Activated naive CD4-positive, alpha-beta T cell treated with anti-CD3 and anti-CD28 coated beads for 36 hours (primary cell): Measurements from ENCODE around the gene DCTN1. TPM values are rescaled to one million over a fixed set of nuclear protein-coding genes. Genes with fewer than 3 reads are reported as not detected.
"Not testable (repeated sequence)": the region's sequence is repeated elsewhere in the genome, so short reads cannot be mapped to it uniquely, and the experiment has no call there.

ENCODE experiments used
- CTCF ChIA-PET: fragments of 350-600 bp; sonication (Branson Sonifier 250); formaldehyde crosslinking; loops from one replicate; lab custom pipeline; 2021; ENCODE audit warnings: antibody characterized with exemption; lab: Charles Lee
- DNase-seq: peaks from one replicate; pipeline ENCODE4 v3.0.0-alpha.2; 2020
- H3K27ac Mint-ChIP-seq: one replicate; pipeline ENCODE4 v1.8.0; 2021; ENCODE audit warnings: mild to moderate bottlenecking, mixed read lengths
- H3K27me3 Mint-ChIP-seq: one replicate; pipeline ENCODE4 v1.8.0; 2021; ENCODE audit warnings: low read depth, mixed read lengths
- H3K36me3 Mint-ChIP-seq: one replicate; pipeline ENCODE4 v1.8.0; 2021; ENCODE audit warnings: low read depth, mixed read lengths
- H3K4me1 Mint-ChIP-seq: one replicate; pipeline ENCODE4 v1.8.0; 2021; ENCODE audit warnings: low read depth, mixed read lengths
- H3K4me3 Mint-ChIP-seq: one replicate; pipeline ENCODE4 v1.8.0; 2021; ENCODE audit warnings: mild to moderate bottlenecking, moderate library complexity, mixed read lengths
- H3K9me3 Mint-ChIP-seq: one replicate; pipeline ENCODE4 v1.8.0; 2021; ENCODE audit warnings: mixed read lengths
- intact Hi-C: fragments of 100-400 bp; cut with micrococcal nuclease; formaldehyde crosslinking; loops from one replicate; pipeline ENCODE4 v1.15.1; 2023
- total RNA-seq, 2 experiments: library from RNA; stranded (reverse); gene quantifications; one replicate each; pipeline ENCODE4 v1.2.3, GENCODE V29; 2021

DCTN1 gene
- total RNA-seq: 10 to 100 TPM; 54.0 to 61.7 TPM

- intact Hi-C loops: no loop called here
- CTCF ChIA-PET: interaction anchor here (0.7 to 1.1 kb wide), 5 partner anchors 9 to 130 kb away, joined by 3 read pairs; no protein-coding TSS in a partner anchor
- peak; percentile 46 for DNase-seq
- H3K36me3 Mint-ChIP-seq: peaks cover 6% of the 10 kb centered on the region
- H3K9me3 Mint-ChIP-seq: no peaks in the 10 kb centered on the region
- no peaks in the 10 kb centered on the region for H3K27me3 Mint-ChIP-seq
- H3K4me1 Mint-ChIP-seq: peaks cover 19% of the 10 kb centered on the region
- no peak within 1 kb of the TSS for H3K4me3 Mint-ChIP-seq
- no peak within 1 kb of the TSS for H3K27ac Mint-ChIP-seq
Observed at GRCh38 chr2:74379851-74380789, at the start of gene DCTN1. DCTN1 (minus strand) TSS chr2:74380311; CDS start chr2:74380037, 274 bp downstream.

- H3K4me3 Mint-ChIP-seq: no peak overlapping the region
- H3K4me1 Mint-ChIP-seq: no peaks in the 10 kb centered on the region
- no peaks in the 10 kb centered on the region for H3K27me3 Mint-ChIP-seq
- H3K9me3 Mint-ChIP-seq: no peaks in the 10 kb centered on the region
- intact Hi-C loops: no loop called here
- CTCF ChIA-PET: interaction anchor here (1.7 kb wide), 1 partner anchor 179 kb away, joined by 4 read pairs; no protein-coding TSS in a partner anchor
- DNase-seq: no peak
- H3K36me3 Mint-ChIP-seq: no peaks in the 10 kb centered on the region
- no peak overlapping the region for H3K27ac Mint-ChIP-seq
Observed at GRCh38 chr2:74428675-74429074, 48.6 kb upstream of the DCTN1 start.

GRCh38 chr2:74427551-74427950 is 47.4 kb upstream of the DCTN1 start:
- Mint-ChIP-seq H3K9me3 (no peaks in the 10 kb centered on the region), H3K4me3 (no peak overlapping the region), H3K27me3 (no peaks in the 10 kb centered on the region), H3K36me3 (no peaks in the 10 kb centered on the region), H3K27ac (no peak overlapping the region), H3K4me1 (peaks cover 6% of the 10 kb centered on the region)
- CTCF ChIA-PET: interaction anchor here (1.3 to 1.7 kb wide), 2 partner anchors 13 to 178 kb away, joined by 3 to 4 read pairs; no protein-coding TSS in a partner anchor
- DNase-seq: no peak
- intact Hi-C loops: no loop called here

DNA sequence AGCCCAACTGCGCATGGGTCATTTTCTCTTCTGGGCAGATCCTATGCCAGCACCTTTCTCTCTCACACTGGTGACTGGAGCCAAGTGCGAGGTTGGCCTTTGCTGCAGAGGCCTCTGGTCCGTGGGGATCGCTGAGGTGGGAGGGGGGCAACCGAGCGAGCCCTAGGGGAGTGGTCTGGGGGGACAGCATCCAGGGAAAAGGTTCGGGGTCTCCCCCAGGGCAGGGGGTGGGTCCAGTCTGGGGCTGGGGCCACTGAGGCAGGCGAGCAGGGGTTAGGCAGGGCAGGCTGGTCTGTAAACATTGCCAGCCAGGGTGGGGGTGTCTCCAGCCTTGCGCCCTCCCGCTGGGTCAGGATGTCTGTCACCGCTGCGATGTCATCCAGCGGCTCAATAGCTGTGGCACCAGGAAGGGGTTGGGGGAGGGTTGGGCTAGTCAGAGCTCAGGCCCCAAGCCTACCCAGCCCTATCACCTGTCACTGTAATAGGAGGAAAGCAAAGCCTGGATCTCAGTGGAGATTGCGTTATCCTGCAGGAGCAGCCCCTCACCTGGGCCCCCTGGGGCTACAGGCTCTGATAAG is 46.2 kb upstream of the DCTN1 start:
- no peak overlapping the region for H3K27ac Mint-ChIP-seq
- H3K4me1 Mint-ChIP-seq: peaks cover 13% of the 10 kb centered on the region

GRCh38 chr2:74425523-74425922 is 45.4 kb upstream of the DCTN1 start:
- Mint-ChIP-seq H3K4me3 (no peak overlapping the region), H3K9me3 (no peaks in the 10 kb centered on the region), H3K36me3 (no peaks in the 10 kb centered on the region), H3K27me3 (no peaks in the 10 kb centered on the region), H3K27ac (no peak overlapping the region), H3K4me1 (peaks cover 17% of the 10 kb centered on the region)
- intact Hi-C loops: no loop called here
- DNase-seq: no peak
- CTCF ChIA-PET: interaction anchor here (1.2 kb wide), 1 partner anchor 10 kb away, joined by 4 read pairs; no protein-coding TSS in a partner anchor

More for the DNA sequence above, 46.2 kb upstream of the DCTN1 start:
- intact Hi-C loops: no loop called here
- DNase-seq: no peak
- Mint-ChIP-seq H3K27me3 (no peaks in the 10 kb centered on the region), H3K9me3 (no peaks in the 10 kb centered on the region), H3K4me3 (no peak overlapping the region), H3K36me3 (no peaks in the 10 kb centered on the region)
- CTCF ChIA-PET: interaction anchor here (1.3 kb wide), 1 partner anchor 14 kb away, joined by 3 read pairs; no protein-coding TSS in a partner anchor

GRCh38 chr2:74424995-74425406 is 44.9 kb upstream of the DCTN1 start:
- Mint-ChIP-seq H3K4me3 (no peak overlapping the region), H3K36me3 (no peaks in the 10 kb centered on the region), H3K27ac (no peak overlapping the region), H3K9me3 (no peaks in the 10 kb centered on the region), H3K27me3 (no peaks in the 10 kb centered on the region), H3K4me1 (peaks cover 22% of the 10 kb centered on the region)
- DNase-seq: no peak
- CTCF ChIA-PET: interaction anchor here (1.2 kb wide), 1 partner anchor 11 kb away, joined by 4 read pairs; no protein-coding TSS in a partner anchor
- intact Hi-C loops: no loop called here

DNA sequence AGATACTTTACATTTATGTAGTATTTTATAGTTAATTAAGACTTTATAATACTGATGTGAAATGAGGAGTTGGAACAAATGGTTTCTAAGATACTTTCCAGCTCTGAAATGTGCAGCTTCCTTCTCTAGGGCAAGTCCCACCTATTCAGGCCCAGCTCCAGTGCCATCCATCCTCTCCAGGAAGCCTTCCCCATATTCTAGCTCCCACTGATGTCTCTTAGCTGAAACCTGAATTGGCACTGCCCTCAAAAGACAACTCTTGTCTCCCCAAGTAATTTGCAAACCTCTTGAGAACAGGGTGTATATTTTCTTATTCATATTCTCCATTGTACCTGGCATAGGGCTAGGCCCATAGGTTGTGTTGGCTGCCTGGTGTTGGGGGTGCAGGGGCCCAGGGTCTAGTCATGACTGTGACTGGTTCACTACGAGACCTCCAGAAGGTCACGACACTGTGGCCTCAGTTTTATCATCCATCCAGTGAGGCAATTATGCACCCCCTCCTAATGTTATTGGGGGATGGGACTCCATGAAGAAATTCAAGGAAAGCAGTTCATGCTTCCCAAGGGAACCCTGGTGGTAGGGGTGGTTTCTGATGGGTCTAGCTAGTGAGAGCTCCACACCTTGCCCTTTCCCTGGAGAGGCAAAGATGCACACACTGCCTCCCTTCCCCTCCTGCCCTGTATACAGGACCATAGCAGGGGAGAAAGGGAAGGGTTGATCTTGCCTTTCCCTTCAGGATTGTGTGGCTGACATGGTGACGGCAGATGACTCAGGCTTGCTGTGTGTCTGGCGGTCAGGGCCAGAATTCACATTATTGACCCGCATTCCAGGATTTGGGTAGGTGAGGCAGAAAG is 44.3 kb upstream of the DCTN1 start:
- CTCF ChIA-PET: interaction anchor here (1.2 kb wide), 1 partner anchor 11 kb away, joined by 4 read pairs; no protein-coding TSS in a partner anchor
- Mint-ChIP-seq H3K27me3 (no peaks in the 10 kb centered on the region), H3K27ac (no peak overlapping the region), H3K36me3 (no peaks in the 10 kb centered on the region), H3K4me3 (no peak overlapping the region), H3K9me3 (no peaks in the 10 kb centered on the region), H3K4me1 (peaks cover 24% of the 10 kb centered on the region)
- intact Hi-C loops: no loop called here
- no peak for DNase-seq

DNA sequence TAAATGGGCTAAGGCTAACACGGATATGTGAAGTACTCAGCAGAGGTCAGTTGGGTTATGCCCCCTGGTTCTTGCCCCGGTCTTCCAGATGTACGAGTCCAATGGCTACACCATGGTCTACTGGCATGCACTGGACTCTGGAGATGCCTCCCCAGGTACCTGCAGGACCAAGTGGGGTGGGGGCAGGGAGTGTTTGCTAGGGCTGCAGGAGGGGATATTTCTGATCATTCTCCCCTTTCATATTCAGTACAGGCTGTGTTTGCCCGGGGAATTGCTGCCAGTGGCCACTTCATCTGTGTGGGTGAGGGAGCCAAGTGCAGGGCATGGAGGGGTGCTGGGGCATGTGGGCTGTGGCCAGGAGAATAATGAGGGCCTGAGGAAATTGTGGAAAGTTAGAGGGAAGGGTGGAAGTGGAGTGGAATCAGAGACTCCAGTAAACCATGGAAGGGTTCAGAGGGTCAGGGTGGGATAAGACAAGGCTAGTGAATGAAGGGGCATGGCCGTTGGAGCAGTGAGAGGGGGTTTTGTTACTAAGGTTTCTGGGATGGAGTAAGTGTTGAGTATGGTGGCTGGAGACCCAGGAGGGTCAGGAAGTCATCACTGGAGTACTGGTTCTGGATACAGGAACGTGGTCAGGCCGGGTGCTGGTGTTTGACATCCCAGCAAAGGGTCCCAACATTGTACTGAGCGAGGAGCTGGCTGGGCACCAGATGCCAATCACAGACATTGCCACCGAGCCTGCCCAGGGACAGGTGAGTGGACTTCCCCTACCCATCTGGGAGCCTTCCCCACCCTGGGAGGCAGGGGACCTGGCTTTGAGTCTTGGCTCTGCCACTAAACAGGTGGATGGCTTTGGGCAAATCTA is 43.4 kb upstream of the DCTN1 start:
- peaks cover 24% of the 10 kb centered on the region for H3K4me1 Mint-ChIP-seq
- peak overlapping the region; percentile 99 for H3K4me3 Mint-ChIP-seq
- no peak for DNase-seq
- no peaks in the 10 kb centered on the region for H3K27me3 Mint-ChIP-seq
- no peaks in the 10 kb centered on the region for H3K9me3 Mint-ChIP-seq
- H3K27ac Mint-ChIP-seq: no peak overlapping the region
- intact Hi-C loops: no loop called here
- CTCF ChIA-PET: no interaction called here
- no peaks in the 10 kb centered on the region for H3K36me3 Mint-ChIP-seq

DNA sequence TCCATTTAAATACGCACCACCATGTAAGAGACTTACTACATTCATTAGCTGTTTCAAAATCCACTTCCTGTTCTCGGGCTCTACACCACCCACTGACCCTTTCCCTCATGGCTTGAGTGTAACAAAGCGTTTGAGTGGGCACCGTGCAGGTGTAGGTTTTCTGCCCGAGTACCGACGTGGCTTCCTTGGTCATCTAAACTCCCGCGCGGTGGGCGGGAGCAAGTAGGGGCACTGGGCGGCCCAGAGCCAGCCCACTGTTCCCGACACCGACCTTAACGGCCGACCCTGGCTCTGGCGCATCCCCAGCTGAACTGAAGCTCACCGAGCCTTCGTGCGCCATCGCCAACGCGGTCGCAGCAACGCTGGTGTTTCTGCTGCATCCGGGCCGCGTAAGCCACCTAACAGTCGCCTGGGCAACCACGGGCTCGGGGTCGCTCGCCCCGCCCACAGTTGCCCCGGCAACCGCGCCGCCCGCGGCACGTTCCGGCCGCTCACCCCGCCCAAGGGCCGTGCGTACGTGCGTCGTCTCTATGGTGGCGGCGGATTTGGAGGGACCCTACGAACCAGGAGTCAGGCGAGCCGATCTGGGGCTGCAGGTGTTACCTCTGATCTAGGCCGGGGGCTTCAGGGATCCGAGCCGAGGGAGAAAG is 41.2 kb upstream of the DCTN1 start, which contains the start of the genes C2orf81 and WDR54:
Gene C2orf81, minus strand, starts transcription at position 399 of the 650 bp plus-strand sequence. Its CDS starts 59 bp downstream, at position 340.
Gene WDR54, plus strand, starts transcription at position 510 of the 650 bp plus-strand sequence. CDS start 424 bp downstream, outside the sequence.
- CTCF ChIA-PET: interaction anchor here (0.6 to 2.0 kb wide), 3 partner anchors 10 to 30 kb away, joined by 3 to 9 read pairs (median 4); no protein-coding TSS in a partner anchor
- peak; percentile 90 for DNase-seq
- peak within 1 kb of the TSS; percentile 88 for H3K27ac Mint-ChIP-seq
- H3K9me3 Mint-ChIP-seq: no peaks in the 10 kb centered on the region
- H3K27me3 Mint-ChIP-seq: no peaks in the 10 kb centered on the region
- no peaks in the 10 kb centered on the region for H3K36me3 Mint-ChIP-seq
- intact Hi-C loops: loop anchor here (1.0 kb wide), 3 partner anchors 29 to 108 kb away; partner anchors contain the start of genes AUP1 and HTRA2
- H3K4me3 Mint-ChIP-seq: peak within 1 kb of the TSS; percentile 99
- peaks cover 24% of the 10 kb centered on the region for H3K4me1 Mint-ChIP-seq

- CTCF ChIA-PET: interaction anchor here (0.6 to 2.0 kb wide), 4 partner anchors 11 to 123 kb away, joined by 3 to 9 read pairs (median 4); no protein-coding TSS in a partner anchor
- not testable (repeated sequence) for DNase-seq, H3K27me3 Mint-ChIP-seq, H3K9me3 Mint-ChIP-seq, H3K36me3 Mint-ChIP-seq
- intact Hi-C loops: loop anchor here (1.0 kb wide), 3 partner anchors 28 to 109 kb away; partner anchors contain the start of genes AUP1 and HTRA2
- Mint-ChIP-seq H3K4me1 (peaks cover 28% of the 10 kb centered on the region), H3K27ac (peak overlapping the region; percentile 6), H3K4me3 (peak overlapping the region; percentile 99)
Observed at GRCh38 chr2:74420443-74421103, 40.5 kb upstream of the DCTN1 start.
